Lower lobe of right lung (tissue), 2 donors: ENCODE measurements around the gene CARS1. TPM values are rescaled to one million over a fixed set of nuclear protein-coding genes. Genes with fewer than 3 reads are reported as not detected.

Source experiments
- ATAC-seq, 2 donors: fragments of 200-7000 bp; cut with Tn5 transposase; one replicate each; pipeline ENCODE4 v1.9.1; 2020 to 2022; ENCODE audit warnings: mild to moderate bottlenecking in 2 of 2, moderate library complexity in 2 of 2
- DNase-seq: peaks from one replicate; pipeline ENCODE4 v3.0.0-alpha.2; 2020
- H3K27ac ChIP-seq: fragments of 200-600 bp; one replicate; pipeline ENCODE4 v1.8.0; 2022
- H3K27me3 ChIP-seq: fragments of 200-600 bp; one replicate; pipeline ENCODE4 v1.8.0; 2022; ENCODE audit warnings: low read depth
- H3K36me3 ChIP-seq: fragments of 200-600 bp; one replicate; pipeline ENCODE4 v1.8.0; 2022; ENCODE audit warnings: mild to moderate bottlenecking
- H3K4me1 ChIP-seq: fragments of 200-600 bp; one replicate; pipeline ENCODE4 v1.8.0; 2022
- H3K4me3 ChIP-seq: fragments of 200-600 bp; one replicate; pipeline ENCODE4 v1.8.0; 2022; ENCODE audit warnings: mild to moderate bottlenecking
- H3K9me3 ChIP-seq: fragments of 200-600 bp; one replicate; pipeline ENCODE4 v1.8.0; 2022
- intact Hi-C: fragments of 100-400 bp; cut with DNase I; formaldehyde crosslinking; loops from one replicate; pipeline ENCODE4 v1.11.0; 2022
- total RNA-seq: library from RNA; stranded (reverse); fragmentation: NEBNext Ultra II Directional; extraction: Animal tissue kit (Norgen Biotek cat#: 25700); gene quantifications from one replicate; pipeline ENCODE4 v1.2.1, GENCODE V29; 2021
- TF ChIP-seq, protein P1 (sequence below): fragments of 200-600 bp; IDR thresholded peaks from one replicate; pipeline ENCODE4 v1.8.0; 2022; ENCODE audit warnings: antibody characterized with exemption, mild to moderate bottlenecking
- donor health status: DM: no; HTN: yes; CAD: no; lungs with severe emphysema.

Gene CARS1
- total RNA-seq, 1 donor from 2014 or later, result 40.2 TPM

GRCh38 chr11:3006505-3007260, 50.5 kb downstream of the CARS1 start:
- no peaks in the 10 kb centered on the region for H3K27me3 ChIP-seq
- H3K4me3 ChIP-seq, result peak overlapping the region; percentile 25
- intact Hi-C loops, result no loop called here
- H3K4me1 ChIP-seq, result no peaks in the 10 kb centered on the region
- peak; percentile 88 for DNase-seq
- H3K27ac ChIP-seq, result peak overlapping the region; percentile 58
- ATAC-seq, result peak; percentile 92 to 95
- TF ChIP-seq, protein P1, sequence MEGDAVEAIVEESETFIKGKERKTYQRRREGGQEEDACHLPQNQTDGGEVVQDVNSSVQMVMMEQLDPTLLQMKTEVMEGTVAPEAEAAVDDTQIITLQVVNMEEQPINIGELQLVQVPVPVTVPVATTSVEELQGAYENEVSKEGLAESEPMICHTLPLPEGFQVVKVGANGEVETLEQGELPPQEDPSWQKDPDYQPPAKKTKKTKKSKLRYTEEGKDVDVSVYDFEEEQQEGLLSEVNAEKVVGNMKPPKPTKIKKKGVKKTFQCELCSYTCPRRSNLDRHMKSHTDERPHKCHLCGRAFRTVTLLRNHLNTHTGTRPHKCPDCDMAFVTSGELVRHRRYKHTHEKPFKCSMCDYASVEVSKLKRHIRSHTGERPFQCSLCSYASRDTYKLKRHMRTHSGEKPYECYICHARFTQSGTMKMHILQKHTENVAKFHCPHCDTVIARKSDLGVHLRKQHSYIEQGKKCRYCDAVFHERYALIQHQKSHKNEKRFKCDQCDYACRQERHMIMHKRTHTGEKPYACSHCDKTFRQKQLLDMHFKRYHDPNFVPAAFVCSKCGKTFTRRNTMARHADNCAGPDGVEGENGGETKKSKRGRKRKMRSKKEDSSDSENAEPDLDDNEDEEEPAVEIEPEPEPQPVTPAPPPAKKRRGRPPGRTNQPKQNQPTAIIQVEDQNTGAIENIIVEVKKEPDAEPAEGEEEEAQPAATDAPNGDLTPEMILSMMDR, result no peak
- peaks cover 87% of the 10 kb centered on the region for H3K36me3 ChIP-seq
- H3K9me3 ChIP-seq, result no peaks in the 10 kb centered on the region

- TF ChIP-seq, protein P1, result no peak
- no peak for DNase-seq
- Histone ChIP-seq H3K27ac (no peak overlapping the region), H3K4me3 (no peak overlapping the region), H3K9me3 (no peaks in the 10 kb centered on the region), H3K27me3 (no peaks in the 10 kb centered on the region), H3K4me1 (no peaks in the 10 kb centered on the region), H3K36me3 (peaks cover 86% of the 10 kb centered on the region)
- no peak for ATAC-seq
- intact Hi-C loops, result no loop called here
Measured at GRCh38 chr11:3004481-3004880, 52.7 kb downstream of the CARS1 start.

- TF ChIP-seq, protein P1, result no peak
- Histone ChIP-seq H3K27ac (no peak overlapping the region), H3K36me3 (peaks cover 77% of the 10 kb centered on the region)
Measured at GRCh38 chr11:3003396-3004231, 53.6 kb downstream of the CARS1 start.

DNA sequence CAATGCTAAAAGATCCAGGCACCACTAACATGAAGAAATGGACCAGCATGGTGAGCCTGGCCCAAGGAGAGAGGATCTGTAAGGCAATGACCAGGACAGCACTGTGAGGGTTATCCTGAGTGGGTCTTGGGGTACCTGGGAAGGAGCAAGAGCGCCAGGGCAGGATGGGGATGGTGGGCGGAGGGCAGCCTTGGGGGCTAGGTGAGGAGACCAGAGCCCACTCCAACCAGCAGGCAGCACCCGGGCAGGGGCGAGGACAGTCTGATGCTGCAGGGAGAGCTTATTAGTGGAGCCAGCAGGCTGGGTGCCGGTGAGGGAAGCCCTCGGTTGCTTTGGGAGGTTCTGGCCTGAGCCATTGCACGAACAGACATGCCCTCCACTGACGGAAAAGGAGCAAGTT, 54.4 kb downstream of the CARS1 start:
- no peaks in the 10 kb centered on the region for H3K4me1 ChIP-seq
- TF ChIP-seq, protein P1, result no peak
- ATAC-seq, result no peak
- no peak for DNase-seq
- H3K27ac ChIP-seq, result no peak overlapping the region
- H3K36me3 ChIP-seq, result peaks cover 76% of the 10 kb centered on the region
- no peaks in the 10 kb centered on the region for H3K9me3 ChIP-seq
- no peak overlapping the region for H3K4me3 ChIP-seq
- H3K27me3 ChIP-seq, result no peaks in the 10 kb centered on the region
- intact Hi-C loops, result no loop called here

More at GRCh38 chr11:3003396-3004231, 53.6 kb downstream of the CARS1 start:
- Histone ChIP-seq H3K9me3 (no peaks in the 10 kb centered on the region), H3K4me3 (no peak overlapping the region), H3K4me1 (no peaks in the 10 kb centered on the region), H3K27me3 (no peaks in the 10 kb centered on the region)
- no peak for DNase-seq
- no peak for ATAC-seq
- intact Hi-C loops, result no loop called here

- DNase-seq (no peak), ATAC-seq (no peak)
- peaks cover 74% of the 10 kb centered on the region for H3K36me3 ChIP-seq
- no peaks in the 10 kb centered on the region for H3K27me3 ChIP-seq
- no peaks in the 10 kb centered on the region for H3K9me3 ChIP-seq
- no peaks in the 10 kb centered on the region for H3K4me1 ChIP-seq
- H3K4me3 ChIP-seq, result no peak overlapping the region
- intact Hi-C loops, result no loop called here
- no peak overlapping the region for H3K27ac ChIP-seq
- TF ChIP-seq, protein P1, result no peak
Measured at GRCh38 chr11:3002351-3002861, 54.8 kb downstream of the CARS1 start.
